Stimulated activated CD8-positive, alpha-beta memory T cell treated with anti-CD3 and anti-CD28 coated beads, Interleukin-7, amount 100 ng/mL, for 48 hours (primary cell): ENCODE data around the gene CATSPERD.

Source experiments
- DNase-seq, 2 donors: peaks; one replicate each; pipeline ENCODE4 v3.0.0-alpha.2; 2020; ENCODE audit warnings: low read depth in 1 of 2; ENCODE audit errors: extremely low read depth in 1 of 2

Gene CATSPERD

DNA sequence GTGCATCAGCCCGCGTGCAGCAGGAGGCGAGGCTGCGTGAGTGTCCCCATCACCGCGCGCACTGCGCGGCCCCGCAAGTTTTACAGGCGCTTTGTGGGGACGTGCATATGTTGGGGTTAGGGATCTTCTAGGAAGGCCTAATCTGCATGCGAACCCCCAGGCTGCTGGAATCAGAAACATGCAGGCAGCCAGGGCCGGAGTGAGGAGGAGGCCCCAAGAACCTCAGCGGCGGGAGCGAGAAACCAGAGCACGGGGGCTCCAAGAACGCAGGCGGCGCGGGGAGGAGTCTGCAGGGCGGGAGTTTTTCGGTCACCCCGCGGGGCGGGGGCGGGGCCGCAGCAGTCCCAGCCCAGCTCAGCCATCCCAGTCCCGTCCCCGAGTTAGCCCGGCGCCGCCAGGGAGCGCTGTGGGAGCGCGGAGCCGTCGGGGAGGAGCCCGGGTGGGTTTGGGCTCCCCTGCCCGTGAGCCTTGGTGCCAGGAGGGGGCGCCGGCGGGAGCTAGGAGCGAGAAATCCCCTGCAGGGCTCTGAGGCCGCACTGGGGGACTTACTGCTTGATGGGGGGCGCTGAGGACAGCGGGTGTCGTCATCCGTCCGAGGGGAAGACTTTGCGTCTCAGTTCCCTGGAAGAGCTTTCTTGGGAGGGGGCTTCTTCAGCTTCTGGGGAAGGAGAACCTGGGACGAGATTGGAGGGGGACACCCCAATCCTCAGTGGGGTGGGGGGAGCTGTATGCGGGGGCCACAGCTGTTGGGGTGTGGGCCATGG, 83.5 kb downstream of the CATSPERD start:
- peak; percentile 90 to 92 for DNase-seq

DNA sequence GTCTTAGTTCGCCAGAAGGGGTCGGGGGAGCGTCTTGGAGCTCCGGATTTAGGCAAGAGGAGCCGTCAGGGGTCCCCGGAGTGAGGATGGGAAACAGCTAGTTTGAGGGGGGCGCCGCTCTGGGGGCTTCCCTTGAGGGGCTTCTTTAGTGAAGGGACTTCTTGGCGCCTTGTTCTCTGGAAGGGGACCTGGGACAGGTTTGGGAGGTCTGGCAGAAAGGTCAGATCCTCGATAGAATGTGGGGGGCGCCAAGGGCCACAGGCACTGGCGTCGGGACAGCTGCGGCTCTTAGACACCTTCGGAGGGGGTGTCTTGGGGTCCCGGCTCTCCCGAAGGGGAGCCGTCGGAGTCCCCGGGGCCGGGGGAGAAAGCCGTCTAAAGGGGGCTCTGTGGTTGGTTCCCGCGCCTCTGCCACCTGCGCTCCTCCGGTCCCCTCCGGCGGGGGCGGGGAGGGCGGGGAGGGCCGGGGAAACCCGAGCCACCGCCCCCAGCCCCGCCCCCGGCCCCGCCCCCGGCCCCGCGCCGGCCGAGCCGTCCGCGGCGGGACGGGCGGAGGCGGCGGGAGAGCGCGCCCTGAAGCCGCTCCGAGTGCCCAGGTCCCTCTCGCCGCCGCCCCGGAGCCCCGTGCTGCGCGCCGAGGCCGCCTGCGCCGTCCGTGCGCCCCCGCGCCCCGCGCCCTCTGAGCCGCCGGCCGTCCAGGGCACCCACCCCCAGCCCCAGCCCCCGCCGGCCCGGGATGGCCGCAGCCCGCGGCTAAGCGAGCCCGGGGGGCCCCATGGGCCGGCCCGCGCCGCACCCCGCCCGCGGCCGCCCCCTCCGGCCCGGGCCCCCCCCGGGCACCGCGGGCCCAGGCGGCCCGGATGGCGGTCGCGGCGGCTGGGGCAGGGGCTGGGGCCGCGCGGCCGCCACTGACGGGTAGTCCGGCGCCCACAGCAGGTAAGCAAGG, 84.4 kb downstream of the CATSPERD start, which contains the start of gene NRTN:
TSS of gene NRTN (plus strand) at position 552 of the 946 bp plus-strand sequence. CDS start 19,099 bp downstream, outside the sequence.
- DNase-seq, result no peak

DNA sequence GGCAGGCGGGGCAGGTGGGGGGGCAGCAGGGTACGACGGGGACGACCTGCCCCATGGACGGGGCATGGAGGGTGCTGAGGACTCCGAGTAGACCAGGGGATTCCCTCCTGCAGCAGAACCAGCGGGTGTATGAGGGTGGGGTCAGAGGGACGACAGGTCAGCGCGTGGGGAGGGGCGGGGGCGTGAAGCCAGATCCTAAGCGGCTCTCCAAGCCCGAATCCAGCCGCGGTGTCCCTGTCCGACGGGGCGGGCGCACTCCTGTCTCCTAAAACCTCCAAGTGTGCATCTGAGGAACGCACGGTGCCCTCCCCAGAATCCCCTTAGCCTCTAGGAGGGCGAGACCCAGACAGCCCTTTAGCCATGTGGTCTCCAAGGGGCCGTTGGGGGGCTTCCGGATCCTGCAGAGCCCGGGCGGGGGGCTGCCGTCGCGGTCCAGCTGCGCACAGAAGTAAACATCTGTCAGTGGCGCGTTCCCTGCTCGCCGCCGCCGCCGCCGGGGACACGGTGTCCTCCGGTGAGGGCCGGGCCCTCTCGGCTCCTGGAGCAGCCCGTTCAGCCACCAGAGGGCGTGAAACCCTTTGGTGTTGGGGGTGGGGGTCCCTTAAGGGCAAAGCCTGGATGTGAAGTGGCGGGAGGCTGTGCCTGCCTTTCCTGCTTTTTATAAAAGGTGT, 85.2 kb downstream of the CATSPERD start:
- peak in 1 of 2 donors; percentile 41 for DNase-seq

DNA sequence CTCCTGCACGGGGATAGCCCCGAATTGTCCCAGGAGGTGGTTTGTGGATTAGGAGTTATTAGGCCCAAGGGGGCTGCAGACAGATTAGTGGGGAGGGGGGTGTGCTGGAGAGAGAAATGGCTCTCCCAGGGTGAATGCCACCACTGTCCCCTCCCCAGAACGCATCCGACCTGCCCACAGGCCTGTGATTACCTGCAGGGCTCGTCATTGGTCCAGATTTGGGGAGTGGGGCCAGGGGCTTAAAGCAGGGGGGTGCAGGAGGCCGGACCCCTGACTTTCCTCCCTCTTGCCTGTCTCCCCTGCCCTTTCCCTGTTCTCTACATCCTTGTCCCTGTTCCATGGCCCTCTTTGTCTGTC, 85.7 kb downstream of the CATSPERD start:
- DNase-seq, result no peak

DNA sequence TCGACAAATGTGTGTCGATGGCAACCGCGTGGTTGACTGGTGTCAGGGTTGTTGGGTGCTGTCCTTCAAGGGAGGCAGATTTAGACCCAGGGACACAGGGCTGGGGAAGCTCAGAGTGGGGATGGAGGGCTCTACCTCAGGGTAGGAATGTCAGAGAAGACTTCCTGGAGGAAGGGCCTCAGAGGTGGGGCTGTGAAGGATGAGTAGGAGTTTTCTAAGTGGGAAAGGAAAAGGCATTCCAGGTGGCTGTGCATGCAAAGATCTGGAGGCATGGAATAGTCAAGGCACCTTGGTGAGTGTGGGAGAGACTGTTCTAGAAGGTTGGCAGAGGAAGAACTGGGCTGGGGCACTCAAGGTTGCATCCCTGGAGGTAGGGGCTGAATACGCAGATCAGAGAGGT, 86.5 kb downstream of the CATSPERD start:
- DNase-seq, result no peak

DNA sequence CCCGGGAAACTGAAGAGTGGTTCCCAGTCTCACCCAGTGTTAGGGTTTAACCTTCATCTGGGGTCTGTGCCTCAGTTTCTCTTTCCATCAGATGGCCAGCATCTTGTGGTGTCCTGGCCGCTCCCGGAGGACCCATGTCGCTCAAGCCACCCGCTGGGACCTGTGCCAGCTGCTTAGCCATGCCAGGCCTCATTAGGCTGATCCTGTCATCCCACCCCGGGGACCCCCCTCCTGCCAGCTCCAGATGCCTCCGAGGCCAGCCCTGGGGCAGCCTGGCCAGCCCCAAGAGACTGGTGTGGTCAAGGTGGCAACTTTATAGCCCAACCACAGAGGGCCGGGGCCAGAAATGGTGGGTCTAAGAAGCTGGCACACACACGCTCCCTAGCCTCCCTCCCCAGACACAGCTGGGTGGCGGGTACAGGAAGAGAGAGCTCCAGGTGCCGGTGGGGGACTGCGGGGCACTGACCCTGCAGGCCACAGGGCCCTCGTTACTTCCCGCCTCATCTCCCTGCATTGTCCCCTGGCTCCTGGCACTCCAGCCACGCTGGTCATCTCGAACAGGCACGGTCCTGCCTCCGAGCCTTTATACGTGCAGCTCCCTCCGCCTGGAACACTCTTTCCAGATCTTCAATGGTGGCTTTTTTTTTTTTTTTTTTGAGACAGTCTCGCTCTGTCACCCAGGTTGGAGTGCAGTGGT, 87.8 kb downstream of the CATSPERD start:
- no peak for DNase-seq

DNA sequence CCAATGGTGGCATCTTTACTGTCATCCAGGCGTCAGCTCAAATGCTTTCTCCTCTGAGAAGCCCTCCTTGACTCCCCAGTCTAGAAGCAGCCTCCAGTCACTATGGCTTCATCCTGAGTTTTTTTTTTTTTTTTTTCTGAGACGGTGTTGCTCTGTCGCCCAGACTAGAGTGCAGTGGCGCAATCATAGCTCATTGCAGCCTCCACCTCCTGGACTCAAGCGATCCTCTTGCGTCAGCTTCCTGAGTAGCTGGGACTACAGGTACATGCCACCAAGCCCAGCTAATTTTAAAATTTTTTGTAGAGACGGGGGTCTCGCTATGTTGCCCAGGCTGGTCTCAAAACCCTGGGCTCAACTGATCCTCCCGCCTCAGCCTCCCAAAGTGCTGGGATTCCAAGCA, 88.6 kb downstream of the CATSPERD start:
- no peak for DNase-seq

DNA sequence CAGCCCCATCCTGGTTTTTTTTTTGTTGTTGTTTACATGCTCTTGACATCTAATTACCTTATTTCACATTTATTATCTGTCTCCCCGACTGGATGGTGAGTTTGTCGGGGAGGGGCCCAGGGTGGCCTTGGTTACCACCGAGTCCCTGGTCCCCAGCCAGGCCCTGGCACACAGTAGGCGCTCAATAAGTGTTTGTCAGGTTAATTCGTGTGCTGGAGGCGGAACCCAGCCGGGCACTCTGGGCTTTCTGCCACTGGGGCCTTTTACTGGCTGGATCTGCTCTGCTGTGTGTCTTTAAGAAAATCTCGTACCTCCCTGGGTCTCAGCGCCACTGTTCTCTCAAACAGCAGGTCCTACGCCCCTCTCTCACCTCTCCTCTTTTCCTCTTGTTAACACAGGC, 89.0 kb downstream of the CATSPERD start:
- DNase-seq, result no peak

DNA sequence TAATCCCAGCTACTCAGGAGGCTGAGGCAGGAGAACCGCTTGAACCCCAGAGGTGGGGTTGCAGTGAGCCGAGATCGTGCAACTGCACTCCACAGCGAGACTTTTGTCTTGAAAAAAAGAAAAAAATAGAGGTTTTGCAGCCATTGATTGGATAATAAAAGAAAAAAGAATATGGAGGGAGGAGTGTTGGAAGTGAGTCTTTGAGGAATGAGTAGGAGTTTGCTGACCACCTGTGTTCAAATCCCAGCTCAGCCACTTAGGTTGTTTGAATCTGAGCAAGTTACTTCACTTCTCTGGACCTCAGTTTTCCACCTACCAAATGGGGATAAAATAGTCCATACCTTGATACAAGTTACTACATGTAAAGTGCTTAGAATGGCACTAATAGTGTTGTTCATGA, 90.7 kb downstream of the CATSPERD start:
- no peak for DNase-seq

DNA sequence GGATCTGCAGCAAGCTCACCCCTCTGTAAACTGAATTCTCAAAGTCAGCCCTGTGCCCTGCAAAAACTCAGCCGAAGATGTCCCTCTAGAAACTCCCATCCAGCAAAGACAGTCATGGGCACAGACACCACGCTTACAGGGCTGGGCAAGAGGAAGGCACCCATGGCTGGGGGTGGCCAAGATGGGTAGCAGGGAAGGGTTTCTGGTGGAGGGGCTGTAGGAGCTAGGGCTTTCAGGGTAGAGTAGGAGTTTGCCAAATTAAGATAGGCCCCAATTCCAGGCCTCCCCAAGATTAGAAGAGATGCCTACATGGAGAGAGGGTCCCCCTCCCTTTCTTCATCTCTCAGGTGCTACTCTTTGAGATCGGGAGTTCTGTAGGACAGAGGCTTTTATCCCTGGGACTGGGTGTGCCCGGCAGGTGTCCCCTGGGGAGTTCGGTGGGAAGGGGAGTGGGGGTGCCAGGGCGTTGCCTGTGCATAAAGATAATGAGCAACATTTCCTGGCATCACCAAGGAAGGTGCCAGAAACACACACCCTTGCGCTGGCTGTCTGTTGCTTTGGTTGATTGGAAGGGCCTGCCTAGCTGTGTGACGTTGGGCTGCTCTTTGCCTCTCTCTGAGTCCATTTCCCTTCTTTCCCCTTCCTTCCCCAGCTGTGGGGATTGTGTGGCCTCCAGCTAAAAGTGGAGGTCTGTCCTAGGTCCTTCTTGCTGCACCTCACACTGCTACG, 93.8 kb downstream of the CATSPERD start:
- DNase-seq, result no peak

DNA sequence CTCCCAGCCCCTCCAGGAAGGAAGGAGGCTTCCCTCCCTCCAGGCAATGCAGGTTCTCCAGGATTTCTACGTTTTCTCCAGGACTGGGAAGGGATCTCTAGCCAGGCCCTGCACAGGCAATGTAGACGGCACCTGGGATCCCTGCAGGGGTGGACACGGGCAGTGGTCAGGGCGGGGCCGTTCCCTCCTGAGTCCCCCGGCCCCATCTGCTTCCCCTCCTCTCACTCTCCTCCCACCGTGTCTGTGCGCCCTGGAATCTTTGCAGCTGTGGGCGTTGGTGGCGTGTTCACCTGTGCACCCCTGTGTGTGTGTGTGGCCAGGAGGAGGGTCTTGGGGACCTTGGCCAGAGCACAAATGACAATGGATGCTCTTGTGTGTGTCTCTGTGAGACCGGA, 94.4 kb downstream of the CATSPERD start:
- DNase-seq, result no peak

DNA sequence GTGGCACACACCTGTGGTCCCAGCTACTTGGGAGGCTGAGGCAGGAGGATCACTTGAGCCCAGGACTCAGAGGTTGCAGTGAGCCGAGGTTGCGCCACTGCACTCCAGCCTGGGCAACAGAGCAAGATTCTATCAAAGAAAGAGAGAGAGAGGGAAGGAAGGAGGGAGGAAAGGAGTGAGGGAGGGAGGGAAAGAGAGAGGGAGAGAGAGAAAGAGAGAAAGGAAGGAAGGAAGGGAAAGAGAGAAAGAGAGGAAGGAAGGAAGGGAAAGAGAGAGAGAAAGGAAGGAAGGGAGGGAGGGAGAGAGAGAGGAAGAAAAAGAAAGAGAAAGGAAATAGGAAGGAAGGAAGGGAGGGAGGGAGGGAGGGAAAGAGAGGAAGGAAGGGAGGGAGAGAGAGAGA, 96.8 kb downstream of the CATSPERD start:
- DNase-seq, result no peak

DNA sequence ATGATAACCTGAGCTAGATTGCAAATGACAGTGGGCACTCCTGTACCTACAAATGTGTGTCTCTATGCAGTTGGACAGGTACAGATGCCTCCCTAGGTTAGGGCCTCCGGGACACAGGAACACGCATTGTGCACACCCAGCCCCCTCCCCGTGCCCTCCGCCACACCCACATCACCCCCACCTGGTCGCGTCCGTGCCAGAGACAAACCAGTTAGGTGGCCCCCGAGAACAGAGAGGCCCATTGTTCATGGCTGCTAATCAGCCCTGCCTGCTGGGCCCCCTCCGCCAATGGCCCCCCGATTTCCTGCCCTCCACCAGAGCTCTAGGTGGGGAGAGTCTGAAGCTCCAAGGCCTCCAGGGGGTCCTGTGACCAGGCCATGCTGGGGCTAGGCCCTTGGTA, 98.2 kb downstream of the CATSPERD start:
- DNase-seq, result no peak

DNA sequence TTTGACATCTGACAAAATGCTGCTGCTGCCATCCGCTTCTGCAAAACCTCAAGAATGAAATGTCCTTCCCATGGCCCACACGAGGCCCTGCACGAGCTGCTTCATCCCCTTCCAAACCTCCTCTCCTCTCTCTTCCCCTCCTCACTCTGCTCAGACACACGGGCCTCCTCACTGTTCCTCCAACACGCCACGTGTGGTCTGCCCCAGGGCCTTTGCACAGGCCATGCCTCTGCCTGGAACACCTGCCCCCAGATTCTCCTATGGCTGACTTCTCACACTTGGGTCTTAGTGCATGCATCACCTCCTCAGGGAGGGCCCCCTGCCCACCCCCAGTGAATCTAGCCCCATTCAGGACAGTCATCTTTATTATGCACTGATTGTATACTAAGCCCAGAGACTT, 100.3 kb downstream of the CATSPERD start:
- no peak for DNase-seq

DNA sequence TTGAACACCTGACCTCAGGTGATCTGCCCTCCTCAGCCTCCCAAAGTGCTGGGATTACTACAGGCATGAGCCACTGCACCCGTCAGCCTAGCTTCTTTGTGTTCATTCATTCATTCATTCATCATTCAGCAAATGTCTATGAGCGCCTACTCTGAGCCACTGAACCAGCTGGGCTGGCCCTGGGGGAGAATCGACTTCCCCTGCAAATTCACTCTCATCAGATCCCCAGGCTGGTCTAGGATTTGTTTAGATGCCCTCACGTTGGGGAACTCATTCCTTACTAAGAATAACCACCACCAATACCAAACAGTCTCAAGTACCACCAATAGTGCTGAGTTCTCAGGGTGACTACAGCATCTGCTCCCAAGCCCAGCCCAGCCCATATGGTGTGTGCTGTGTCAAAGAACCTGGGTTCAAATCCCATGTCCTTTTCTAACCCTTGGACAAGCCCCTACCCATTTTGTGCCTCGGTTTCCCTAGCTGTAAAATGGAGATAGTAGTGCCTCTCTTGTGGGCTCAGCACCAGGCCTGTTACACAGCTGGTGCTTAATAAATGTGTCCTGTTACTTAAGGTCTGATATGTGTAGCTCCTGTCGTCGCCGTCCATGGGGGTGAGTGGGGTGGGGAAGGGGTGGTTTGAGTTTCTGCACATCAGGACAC, 101.2 kb downstream of the CATSPERD start:
- no peak for DNase-seq

DNA sequence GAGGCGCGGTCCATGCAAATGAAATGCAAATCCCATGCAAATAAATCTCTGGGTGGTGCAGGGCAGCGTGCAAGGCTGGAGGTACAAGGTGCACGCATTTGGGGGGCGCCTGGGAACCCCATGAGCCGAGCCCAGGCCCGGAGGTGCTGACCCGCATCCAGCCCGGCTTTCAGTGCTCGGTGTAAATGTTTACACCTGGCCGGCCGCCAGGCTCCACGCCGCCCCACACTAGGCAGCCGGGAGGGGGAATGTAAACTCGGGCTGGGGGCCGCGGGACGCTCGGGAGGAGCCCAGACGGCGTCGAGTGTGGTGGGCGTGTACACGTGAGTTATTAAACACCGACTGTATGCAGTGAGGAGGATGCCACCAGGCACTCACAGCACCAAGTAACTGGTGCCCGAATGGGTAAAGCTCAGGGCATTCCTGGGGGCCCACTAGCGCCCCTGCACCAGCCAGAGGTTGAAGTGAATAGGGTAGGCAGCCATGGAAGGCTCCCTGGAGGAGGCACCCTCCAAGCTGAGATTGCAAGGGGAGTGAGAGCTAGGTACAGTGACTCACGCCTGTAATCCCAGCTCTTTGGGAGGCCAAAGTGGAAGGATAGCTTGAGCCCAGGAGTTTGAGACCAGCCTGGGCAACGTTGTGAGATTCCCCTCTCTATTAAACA, 101.9 kb downstream of the CATSPERD start:
- DNase-seq, result no peak

DNA sequence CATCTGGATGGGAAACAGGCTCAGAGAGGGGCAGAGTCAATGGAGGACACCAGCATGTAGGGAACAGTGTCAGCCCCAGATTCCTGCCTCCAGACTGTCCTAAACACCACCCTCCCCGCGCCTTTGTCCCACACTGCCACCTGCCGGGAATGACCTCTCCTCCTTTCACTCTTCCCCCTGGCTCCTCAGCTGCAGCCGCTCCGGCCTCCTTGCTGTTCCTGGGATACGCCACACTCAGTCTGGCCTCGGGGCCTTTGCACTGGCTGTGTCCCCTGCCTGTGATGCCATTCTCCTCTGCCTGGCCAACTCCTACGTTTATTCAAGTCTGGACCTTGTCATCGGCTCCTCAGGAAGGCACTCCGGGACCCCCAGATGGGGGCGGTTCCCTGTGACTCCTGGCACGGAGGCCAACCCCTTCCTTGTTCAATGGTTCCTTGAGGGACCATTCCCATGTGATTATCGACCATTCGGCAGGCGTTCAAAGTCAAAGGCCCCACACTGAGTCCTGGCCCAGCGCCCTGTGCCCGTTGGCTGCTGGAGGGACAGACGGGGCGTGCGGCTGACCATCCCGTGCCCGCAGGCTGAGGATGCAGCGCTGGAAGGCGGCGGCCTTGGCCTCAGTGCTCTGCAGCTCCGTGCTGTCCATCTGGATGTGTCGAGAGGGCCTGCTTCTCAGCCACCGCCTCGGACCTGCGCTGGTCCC, 103.3 kb downstream of the CATSPERD start:
- DNase-seq, result no peak

DNA sequence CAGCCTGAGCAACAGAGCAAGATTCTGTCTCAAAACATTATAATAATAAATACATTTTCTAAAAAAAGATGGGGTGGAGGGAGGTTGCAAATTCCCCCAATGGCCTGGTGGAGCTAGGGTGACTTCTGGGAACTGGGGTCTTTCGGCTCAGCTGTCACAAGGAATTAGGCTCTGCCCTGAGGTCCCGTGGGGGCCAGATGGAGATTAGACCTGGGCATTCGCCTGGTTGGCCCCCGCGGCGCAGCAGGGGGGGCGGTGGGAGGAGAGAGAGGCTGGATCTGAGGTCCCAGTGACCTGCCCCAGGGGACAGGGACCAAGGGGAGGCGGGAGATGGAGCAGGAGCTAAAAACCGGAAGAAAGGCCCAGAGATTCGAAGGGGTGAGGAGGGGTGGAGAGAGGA, 104.3 kb downstream of the CATSPERD start:
- no peak for DNase-seq

DNA sequence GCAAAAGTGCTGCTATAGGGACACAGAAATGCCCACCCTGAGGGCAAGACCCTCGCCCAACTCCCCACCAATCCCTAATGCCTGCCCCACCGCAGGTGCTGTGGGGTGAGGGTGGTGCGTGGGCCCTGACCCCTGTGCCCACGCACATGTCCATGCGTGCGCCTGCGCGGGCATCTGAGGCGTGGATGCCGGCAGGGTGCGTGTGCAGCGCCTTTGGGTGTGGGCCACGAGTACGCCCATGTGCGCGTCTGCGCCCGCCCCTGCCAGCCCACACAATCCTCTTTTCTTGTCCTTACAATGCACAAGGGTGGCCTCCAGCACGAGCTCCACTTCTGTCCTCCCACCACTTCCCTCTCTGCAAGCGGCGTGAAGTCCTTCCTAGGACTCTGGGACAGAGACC, 104.7 kb downstream of the CATSPERD start:
- no peak for DNase-seq
